NCI-H2227 (cell line): ENCODE measurements around the gene COL5A1.

Experiments used
- DNase-seq: peaks from one replicate; lab custom pipeline; 2025; ENCODE audit not compliant: unreplicated experiment; lab: John Stamatoyannopoulos, UW

The COL5A1 gene

GRCh38 chr9:134868751-134869553 lies 227.3 kb downstream of the COL5A1 start:
- DNase-seq, result no peak

GRCh38 chr9:134869554-134870300 lies 228.1 kb downstream of the COL5A1 start:
- no peak for DNase-seq

- DNase-seq, result no peak
Measured at GRCh38 chr9:134870301-134870694, 228.7 kb downstream of the COL5A1 start.

GRCh38 chr9:134870746-134871662 lies 229.4 kb downstream of the COL5A1 start:
- no peak for DNase-seq

- DNase-seq, result no peak
Measured at GRCh38 chr9:134871697-134872340, 230.2 kb downstream of the COL5A1 start.

GRCh38 chr9:134872482-134873231 lies 231.1 kb downstream of the COL5A1 start:
- DNase-seq, result no peak

GRCh38 chr9:134875371-134875770 lies 233.8 kb downstream of the COL5A1 start:
- DNase-seq, result no peak

- no peak for DNase-seq
Measured at GRCh38 chr9:134877541-134877940, 235.9 kb downstream of the COL5A1 start.

GRCh38 chr9:134879664-134880483 lies 238.3 kb downstream of the COL5A1 start:
- DNase-seq, result no peak

- DNase-seq, result no peak
Measured at GRCh38 chr9:134880484-134881312, 239.1 kb downstream of the COL5A1 start, which contains the start of gene FCN2. TSS of gene FCN2 (plus strand) at chr9:134880810. CDS start at chr9:134880822, 12 bp downstream.

- DNase-seq, result no peak
Measured at GRCh38 chr9:134881313-134881670, 239.7 kb downstream of the COL5A1 start.

GRCh38 chr9:134882204-134882785 lies 240.7 kb downstream of the COL5A1 start:
- no peak for DNase-seq

- DNase-seq, result no peak
Measured at GRCh38 chr9:134883040-134883782, 241.6 kb downstream of the COL5A1 start.

GRCh38 chr9:134884492-134884891 lies 242.9 kb downstream of the COL5A1 start:
- no peak for DNase-seq

- no peak for DNase-seq
Measured at GRCh38 chr9:134885001-134885678, 243.5 kb downstream of the COL5A1 start.

GRCh38 chr9:134885679-134886412 lies 244.2 kb downstream of the COL5A1 start:
- DNase-seq, result no peak
